ENCODE data around the gene STRBP.

The STRBP gene

GRCh38 chr9:123121457-123121856 lies 146.9 kb downstream of the STRBP start:
- FAIRE-seq = peak; percentile 87

GRCh38 chr9:123120953-123121352 lies 147.4 kb downstream of the STRBP start:
- FAIRE-seq = no peak

DNA sequence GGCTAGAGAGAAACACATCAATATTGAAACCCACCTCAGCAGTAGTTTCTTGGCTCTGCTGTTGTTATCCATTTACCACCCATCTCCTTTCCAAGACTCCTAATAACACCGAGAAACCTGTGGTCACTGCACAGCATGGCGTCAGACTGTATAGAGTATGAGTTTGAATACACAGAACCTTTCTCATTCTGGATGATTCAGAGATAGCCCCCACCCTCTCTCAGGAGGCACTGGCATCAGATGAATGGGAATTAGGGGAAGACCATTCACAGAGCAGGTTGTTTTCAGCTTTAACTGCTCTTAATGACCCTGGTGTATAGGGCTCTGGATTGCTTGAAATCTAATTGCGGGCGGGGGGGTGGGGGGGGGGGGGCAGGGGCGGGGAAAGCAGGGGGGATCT lies 148.3 kb downstream of the STRBP start:
- FAIRE-seq = no peak

GRCh38 chr9:123119566-123119965 lies 148.8 kb downstream of the STRBP start:
- no peak for FAIRE-seq

DNA sequence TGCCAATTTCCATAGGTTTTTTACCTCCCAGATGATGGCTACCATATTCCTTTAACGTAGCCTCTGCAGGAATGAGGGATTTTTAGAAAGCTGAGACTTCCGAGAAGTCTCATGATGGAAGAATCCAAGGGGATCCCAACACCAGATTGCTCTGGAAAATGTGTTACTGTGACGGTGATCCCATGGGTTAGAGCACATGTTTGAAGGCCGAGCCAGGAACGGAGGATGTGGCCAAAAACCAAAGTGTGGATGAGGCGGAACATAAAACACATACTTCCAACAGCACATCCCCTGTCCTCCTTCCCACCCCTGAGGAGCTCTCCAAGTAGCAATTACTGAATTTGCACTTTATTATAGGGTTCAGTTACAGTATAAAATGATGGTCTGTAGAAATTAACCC lies 152.3 kb downstream of the STRBP start:
- FAIRE-seq = no peak

GRCh38 chr9:123115146-123115913 lies 153.1 kb downstream of the STRBP start:
- no peak for FAIRE-seq

GRCh38 chr9:123113185-123113584 lies 155.2 kb downstream of the STRBP start:
- no peak for FAIRE-seq

GRCh38 chr9:123112015-123112975 lies 156.1 kb downstream of the STRBP start:
- FAIRE-seq = no peak

DNA sequence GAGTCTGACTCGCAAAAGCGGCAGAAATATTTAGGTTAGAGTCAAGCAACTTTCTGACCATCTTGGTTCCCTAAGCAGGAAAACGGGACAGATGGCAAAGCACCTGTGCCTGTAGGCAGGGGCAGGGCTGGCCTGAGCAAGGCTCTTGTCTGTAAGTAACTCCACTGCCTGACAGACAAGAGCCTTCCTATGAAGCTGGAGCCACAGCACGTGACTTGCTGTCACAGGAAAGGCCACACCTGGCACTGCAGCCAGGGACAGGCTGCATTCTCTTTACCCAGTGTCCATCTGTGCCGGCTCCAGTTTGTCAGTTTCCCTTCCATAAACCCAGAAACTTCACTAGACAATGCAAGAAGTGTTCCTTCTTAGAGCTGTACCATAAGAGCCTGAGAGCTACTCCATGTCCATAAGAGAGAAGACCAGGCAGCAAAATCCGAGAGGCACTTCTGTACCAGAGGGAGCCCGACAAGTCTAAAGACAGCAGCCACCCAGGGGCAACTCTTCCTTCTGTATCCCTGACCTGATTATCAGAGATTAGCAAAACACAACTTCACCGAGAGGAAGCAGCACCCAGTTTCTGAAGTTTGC lies 156.9 kb downstream of the STRBP start:
- FAIRE-seq = peak; percentile 36

DNA sequence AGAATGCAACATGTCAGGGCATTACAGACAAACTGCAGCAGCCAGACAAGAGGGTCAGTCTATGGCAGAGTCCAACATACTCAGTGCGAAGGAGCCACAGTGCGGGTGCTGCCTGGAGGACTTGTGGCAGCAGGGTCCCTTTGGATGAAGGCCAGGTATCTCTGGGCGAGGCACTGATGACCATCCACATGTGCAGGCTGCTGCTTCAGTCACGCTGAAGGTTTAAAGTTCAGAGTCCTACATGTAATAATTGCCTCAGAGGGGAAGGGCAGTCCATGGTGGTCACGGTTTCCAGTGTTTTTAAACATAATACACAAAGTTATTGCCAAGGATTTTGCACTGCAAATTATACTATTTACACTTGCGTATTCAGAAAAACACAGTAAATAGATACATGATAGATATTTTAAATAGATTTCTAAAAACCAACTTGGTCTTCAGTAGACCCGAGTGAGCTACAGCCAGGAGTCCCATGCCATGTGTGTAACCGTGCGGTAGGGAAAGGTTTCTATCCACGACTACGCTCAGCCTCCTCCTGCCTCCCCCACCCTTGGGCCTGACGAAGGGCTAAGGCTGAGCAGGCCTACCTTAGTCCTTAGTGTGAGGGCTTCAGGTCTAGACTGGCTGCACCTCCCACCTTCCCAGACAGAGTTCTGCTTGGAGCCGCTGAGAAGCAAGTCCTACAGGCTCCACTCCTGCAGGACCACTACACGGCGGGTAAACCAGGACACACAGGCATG lies 158.7 kb downstream of the STRBP start:
- FAIRE-seq = no peak

DNA sequence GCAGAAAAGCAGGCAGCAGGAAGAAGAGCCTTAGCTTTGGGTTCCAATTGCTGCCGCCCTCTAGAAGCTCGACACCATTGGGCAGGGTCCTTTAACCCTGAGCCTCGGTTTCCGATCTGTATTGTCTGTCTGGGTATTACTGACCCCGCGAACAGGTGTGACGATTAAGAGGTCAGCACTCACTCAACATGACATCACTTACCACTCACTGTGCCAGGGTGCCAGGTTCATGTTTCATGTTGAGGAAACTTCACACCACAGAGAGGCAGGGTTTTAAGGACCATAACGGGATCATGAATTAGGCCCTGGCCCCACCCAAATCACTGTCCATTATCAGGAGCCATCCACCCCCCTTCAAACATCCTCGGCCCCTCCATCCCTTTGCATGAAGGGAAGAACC lies 159.4 kb downstream of the STRBP start:
- no peak for FAIRE-seq

DNA sequence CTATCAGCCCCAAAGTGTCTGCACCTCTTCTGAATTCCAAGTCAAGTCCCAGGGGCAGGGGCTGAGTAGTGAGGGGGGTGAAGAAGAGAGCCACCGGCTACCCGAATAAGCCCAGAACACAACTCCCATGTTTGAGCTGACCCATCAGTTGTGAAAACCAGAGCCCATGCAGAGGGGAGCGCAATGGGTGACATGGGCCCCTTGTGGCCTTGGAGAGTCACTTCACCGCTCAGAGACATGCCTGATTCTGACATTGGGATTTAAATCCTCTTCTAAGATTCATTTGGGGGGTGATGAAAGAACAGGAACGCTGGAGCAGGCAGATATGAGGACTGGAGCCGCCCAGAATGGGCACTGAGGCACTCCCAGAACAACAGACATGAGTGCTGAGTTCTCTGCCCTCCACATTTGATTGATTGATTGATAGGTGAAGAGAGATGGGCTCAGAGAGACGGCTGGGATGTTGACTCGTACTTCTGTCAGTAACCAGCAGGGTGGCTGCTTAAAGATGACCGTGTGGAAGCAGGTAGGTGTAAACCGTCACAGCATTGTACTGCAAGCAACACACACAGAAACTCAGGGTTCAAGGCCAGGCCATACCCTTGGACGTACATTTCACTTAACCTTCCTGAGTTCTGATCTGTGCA lies 160.6 kb downstream of the STRBP start:
- FAIRE-seq = no peak

- no peak for FAIRE-seq
These were observed 162.9 kb downstream of the STRBP start for GRCh38 chr9:123105490-123105889.

DNA sequence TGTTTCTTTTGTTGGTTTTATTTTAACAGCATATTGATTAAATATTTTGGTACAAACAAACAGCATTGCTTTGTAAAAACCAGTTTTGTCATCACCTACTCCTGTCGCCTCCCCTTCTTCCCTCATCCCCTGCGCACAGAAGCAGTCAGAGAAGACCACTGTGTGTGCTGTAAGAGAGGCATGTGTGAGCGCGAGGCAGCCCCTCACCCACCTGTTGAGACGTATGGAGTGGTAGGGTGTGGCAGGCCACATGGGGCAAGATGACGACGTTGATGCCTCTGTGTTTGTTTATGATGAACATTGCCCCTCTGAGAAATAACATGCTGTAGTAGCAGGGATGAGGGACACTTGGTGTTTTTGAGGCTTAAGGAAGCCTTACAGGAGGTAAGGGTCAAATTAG lies 163.6 kb downstream of the STRBP start:
- FAIRE-seq = no peak

- FAIRE-seq = no peak
These were observed 165.8 kb downstream of the STRBP start for GRCh38 chr9:123102375-123103113.

GRCh38 chr9:123099548-123099947 lies 168.8 kb downstream of the STRBP start:
- FAIRE-seq = no peak

DNA sequence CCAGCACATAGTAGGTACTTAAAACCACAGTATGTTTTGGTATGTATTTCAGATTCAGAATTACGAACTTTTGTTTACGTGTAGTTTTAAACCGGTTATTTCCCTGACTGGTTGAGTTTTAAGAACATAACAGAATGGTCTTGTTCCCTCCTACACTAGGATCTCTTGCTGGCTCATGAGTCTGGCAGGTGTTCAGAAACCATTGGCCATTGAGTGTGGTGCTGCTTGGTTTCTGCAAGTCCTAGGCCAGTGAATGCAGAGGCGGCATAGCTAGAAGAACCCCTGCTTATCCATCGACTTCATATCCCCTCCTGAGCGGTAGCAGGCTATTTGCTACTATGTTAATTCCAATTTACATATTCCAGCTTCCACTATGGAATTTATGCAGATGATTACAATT lies 169.3 kb downstream of the STRBP start:
- FAIRE-seq = no peak

DNA sequence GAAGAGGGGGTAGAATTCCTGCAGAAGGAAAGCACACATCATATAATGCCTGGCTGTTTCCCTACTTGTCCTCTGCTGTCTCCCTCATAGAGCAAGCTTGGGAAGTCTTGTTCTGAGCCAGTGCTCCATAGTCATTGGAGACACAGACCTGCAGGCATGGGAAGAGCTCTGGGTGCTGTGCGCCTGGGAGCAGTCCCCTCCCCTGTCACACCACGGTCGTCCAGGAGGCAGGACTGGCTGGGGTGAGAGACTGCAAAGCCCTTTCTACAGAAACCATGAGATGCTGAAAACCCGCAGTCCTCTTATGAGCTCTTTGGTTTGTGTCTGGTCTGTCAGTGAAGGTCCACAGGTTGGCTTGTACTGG lies 170.3 kb downstream of the STRBP start:
- no peak for FAIRE-seq

DNA sequence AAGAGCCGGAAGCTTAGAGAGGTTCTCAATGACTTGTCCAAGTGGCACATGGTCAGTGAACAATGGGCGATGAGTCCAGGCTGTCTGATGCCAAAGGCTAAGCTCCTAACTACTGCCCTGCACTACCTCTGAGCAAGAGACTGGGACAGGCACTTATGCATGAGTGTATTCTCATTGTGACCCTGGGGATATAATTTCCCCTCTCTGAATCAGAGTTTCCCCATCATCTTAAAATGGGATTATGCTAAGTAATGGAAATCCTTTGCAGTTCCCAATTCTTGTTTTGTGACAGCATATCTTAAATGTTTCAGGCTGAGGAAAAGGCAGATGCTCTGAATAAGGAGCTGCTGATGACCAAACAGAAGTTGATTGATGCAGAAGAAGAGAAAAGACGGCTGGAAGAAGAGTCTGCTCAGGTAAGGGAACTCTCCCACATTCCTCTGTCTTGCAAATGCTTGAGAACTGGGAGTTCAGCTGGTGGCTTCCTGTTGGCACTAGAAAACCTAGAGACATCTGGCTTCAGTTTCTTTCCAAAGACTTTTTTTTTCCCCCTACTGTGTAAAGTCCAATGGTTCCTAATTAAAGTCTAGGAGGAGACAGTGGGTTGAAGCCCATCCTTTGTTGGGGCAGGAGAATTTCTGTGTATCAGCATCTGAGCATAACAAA lies 170.8 kb downstream of the STRBP start:
- FAIRE-seq = no peak

DNA sequence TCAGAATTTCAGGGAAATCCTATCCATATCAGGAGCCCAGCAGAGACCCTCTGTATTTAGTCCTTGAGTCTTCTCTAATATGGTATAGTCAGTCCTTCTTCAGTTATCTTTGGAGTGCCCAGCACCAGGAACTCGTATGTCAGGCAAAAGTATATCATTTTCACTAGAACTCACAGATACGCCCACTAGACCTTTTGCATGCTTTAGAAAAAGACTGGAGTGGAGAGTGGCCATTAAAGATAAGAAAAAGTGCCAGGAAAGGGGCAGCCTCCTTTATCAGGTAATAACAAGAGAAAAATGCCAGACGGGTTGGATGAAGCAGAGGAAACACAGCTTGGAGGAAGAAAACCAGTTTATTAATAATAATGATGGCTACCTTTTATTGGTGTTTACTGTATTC lies 171.4 kb downstream of the STRBP start:
- FAIRE-seq = no peak

DNA sequence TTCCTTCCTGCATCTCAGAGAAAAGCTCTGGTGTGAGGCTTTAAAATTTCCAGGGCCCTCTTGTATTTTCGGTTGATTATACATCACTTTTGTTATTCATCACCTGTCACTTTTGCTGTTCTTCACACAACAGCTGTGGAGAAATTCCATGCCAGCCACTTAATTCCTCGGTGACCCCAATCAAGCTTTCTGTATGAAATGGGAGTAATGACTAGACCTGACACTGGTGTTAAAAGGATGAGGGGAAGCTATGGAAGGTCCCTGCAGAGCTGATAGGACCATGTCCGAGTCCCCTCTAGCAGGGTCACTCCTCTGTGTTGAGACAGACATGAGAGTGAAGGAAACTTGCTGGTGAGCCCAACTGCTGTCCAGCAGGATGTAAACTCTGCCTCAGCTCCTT lies 175.2 kb downstream of the STRBP start:
- FAIRE-seq = no peak

Data from islet of Langerhans (tissue), 1 donor.